Neural progenitor cell (in vitro differentiated cells): ENCODE measurements around the gene PIGN.

Source experiments
- EZH2 ChIP-seq: fragments of 200-600 bp; sonication (generic); IDR thresholded peaks from 2 replicates; pipeline ENCODE4 v1.6.1; 2017; ENCODE audit warnings: antibody characterized with exemption, mild to moderate bottlenecking, moderate library complexity
- TF ChIP-seq, protein P1 (sequence below): fragments of 200-600 bp; sonication (generic); IDR thresholded peaks from 2 replicates; pipeline ENCODE4 v1.5.1; 2017; ENCODE audit warnings: antibody characterized with exemption, mild to moderate bottlenecking

- TF ChIP-seq, protein P1, sequence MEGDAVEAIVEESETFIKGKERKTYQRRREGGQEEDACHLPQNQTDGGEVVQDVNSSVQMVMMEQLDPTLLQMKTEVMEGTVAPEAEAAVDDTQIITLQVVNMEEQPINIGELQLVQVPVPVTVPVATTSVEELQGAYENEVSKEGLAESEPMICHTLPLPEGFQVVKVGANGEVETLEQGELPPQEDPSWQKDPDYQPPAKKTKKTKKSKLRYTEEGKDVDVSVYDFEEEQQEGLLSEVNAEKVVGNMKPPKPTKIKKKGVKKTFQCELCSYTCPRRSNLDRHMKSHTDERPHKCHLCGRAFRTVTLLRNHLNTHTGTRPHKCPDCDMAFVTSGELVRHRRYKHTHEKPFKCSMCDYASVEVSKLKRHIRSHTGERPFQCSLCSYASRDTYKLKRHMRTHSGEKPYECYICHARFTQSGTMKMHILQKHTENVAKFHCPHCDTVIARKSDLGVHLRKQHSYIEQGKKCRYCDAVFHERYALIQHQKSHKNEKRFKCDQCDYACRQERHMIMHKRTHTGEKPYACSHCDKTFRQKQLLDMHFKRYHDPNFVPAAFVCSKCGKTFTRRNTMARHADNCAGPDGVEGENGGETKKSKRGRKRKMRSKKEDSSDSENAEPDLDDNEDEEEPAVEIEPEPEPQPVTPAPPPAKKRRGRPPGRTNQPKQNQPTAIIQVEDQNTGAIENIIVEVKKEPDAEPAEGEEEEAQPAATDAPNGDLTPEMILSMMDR, result no peak
- no peak for TF ChIP-seq EZH2
Measured at GRCh38 chr18:62189208-62189607, 2.4 kb upstream of the PIGN start.
